ENCODE results near the gene C18orf63.

- no peak for TF ChIP-seq NANOG (IDR thresholded peaks at IDR 0.05; ENCODE audit: borderline replicate concordance)
- TF ChIP-seq CTCF (conservative IDR thresholded peaks at IDR 0.05; ENCODE audit: low read depth in 2 of 2): no peak
- TF ChIP-seq EZH2phosphoT487 (IDR thresholded peaks at IDR 0.05; ENCODE audit: unreplicated experiment): no peak
- no peak for TF ChIP-seq EZH2 (IDR thresholded peaks at IDR 0.05; ENCODE audit: low read depth, unreplicated experiment)
- no peak for TF ChIP-seq POLR2AphosphoS5 (IDR thresholded peaks at IDR 0.05; ENCODE audit: low read depth)
- no peak for TF ChIP-seq STAT1 (IDR thresholded peaks at IDR 0.05; ENCODE audit: unreplicated experiment)
Observed at GRCh38 chr18:74367905-74368304, 52.3 kb downstream of the C18orf63 start.
